SK-N-SH (cell line): ENCODE data around the gene CFAP100. TPM values are rescaled to one million over a fixed set of nuclear protein-coding genes. Genes with fewer than 3 reads are reported as not detected.

Source experiments
- CTCF ChIA-PET: fragments of 300-600, 350-600 bp; formaldehyde crosslinking; extraction: SDS; loops from one replicate; lab custom pipeline; 2021; lab: Yijun Ruan, JAX
- POLR2A ChIA-PET: fragments of 350-600 bp; sonication (Branson Sonifier 250); formaldehyde crosslinking; extraction: SDS; loops from one replicate; lab custom pipeline; 2020; ENCODE audit warnings: antibody characterized with exemption, inconsistent platforms; lab: Yijun Ruan, JAX
- DNase-seq: peaks from one replicate; pipeline ENCODE4 v3.0.0; 2012
- H2AFZ ChIP-seq: fragments of 200-600 bp; sonication (generic); 2 replicates; pipeline ENCODE4 v1.8.1; 2016; ENCODE audit warnings: antibody characterized with exemption, mild to moderate bottlenecking, low read depth
- H3F3A ChIP-seq: fragments of 200-600 bp; sonication (generic); replicated peaks from 2 replicates; pipeline ENCODE3; 2016; ENCODE audit warnings: antibody characterized with exemption, mild to moderate bottlenecking; ENCODE audit not compliant: insufficient read depth
- H3K27ac ChIP-seq, 2 experiments: fragments of 200-500 bp in 1 of 2; fragments of 200-600 bp in 1 of 2; sonication (Bioruptor generic) in 1 of 2; sonication (generic), shearing (Covaris generic) in 1 of 2; 2 replicates each; pipeline versions ENCODE4 v1.5.1 to v1.6.1; 2014 to 2016; ENCODE audit warnings: low read depth in 2 of 2, inconsistent platforms in 1 of 2, low read length in 1 of 2, mild to moderate bottlenecking in 1 of 2, mixed read lengths in 1 of 2
- H3K27me3 ChIP-seq: fragments of 200-600 bp; sonication (generic), shearing (Covaris generic); 2 replicates; pipeline ENCODE4 v1.6.1; 2016; ENCODE audit warnings: mixed run types; ENCODE audit not compliant: insufficient read depth
- H3K36me3 ChIP-seq, 2 experiments: fragments of 200-500 bp in 1 of 2; fragments of 200-600 bp in 1 of 2; sonication (Bioruptor generic) in 1 of 2; sonication (generic) in 1 of 2; replicated peaks in 1 of 2; 2 replicates each; pipeline versions ENCODE3 to v1.5.1; 2014 to 2016; ENCODE audit warnings: low read length in 1 of 2, mild to moderate bottlenecking in 1 of 2; ENCODE audit not compliant: insufficient read depth in 2 of 2, control insufficient read depth in 1 of 2
- H3K4me1 ChIP-seq, 2 experiments: fragments of 200-500 bp in 1 of 2; fragments of 200-600 bp in 1 of 2; sonication (Bioruptor generic) in 1 of 2; sonication (generic), shearing (Covaris generic) in 1 of 2; 2 replicates each; pipeline versions ENCODE4 v1.5.1 to v1.6.1; 2014 to 2016; ENCODE audit warnings: low read depth in 1 of 2, low read length in 1 of 2, mixed run types in 1 of 2; ENCODE audit not compliant: insufficient read depth in 2 of 2, control insufficient read depth in 1 of 2
- H3K4me2 ChIP-seq: fragments of 200-600 bp; sonication (generic), shearing (Covaris generic); 2 replicates; pipeline ENCODE4 v1.6.1; 2017; ENCODE audit warnings: mixed run types
- H3K4me3 ChIP-seq, 2 experiments: fragments of 200-500 bp in 1 of 2; fragments of 200-600 bp in 1 of 2; sonication (Bioruptor generic) in 1 of 2; sonication (generic), shearing (Covaris generic) in 1 of 2; 2 replicates each; pipeline versions ENCODE4 v1.5.1 to v1.8.1; 2014 to 2016; ENCODE audit warnings: low read depth in 2 of 2, inconsistent platforms in 1 of 2, low read length in 1 of 2, mild to moderate bottlenecking in 1 of 2, mixed read lengths in 1 of 2, moderate library complexity in 1 of 2
- H3K79me2 ChIP-seq: fragments of 200-600 bp; sonication (generic); 2 replicates; pipeline ENCODE4 v1.8.1; 2017; ENCODE audit warnings: mild to moderate bottlenecking; ENCODE audit not compliant: insufficient read depth
- H3K9ac ChIP-seq: fragments of 200-600 bp; sonication (generic); 2 replicates; pipeline ENCODE4 v1.6.1; 2017; ENCODE audit warnings: mixed run types
- H3K9me2 ChIP-seq: fragments of 200-600 bp; sonication (generic); 2 replicates; pipeline ENCODE4 v1.6.1; 2017; ENCODE audit warnings: mixed run types
- H3K9me3 ChIP-seq: fragments of 200-600 bp; sonication (generic); 2 replicates; pipeline ENCODE4 v1.6.1; 2017; ENCODE audit warnings: mixed run types, mild to moderate bottlenecking, moderate library complexity
- H4K20me1 ChIP-seq: fragments of 200-600 bp; sonication (generic); 2 replicates; pipeline ENCODE4 v1.6.1; 2017; ENCODE audit warnings: mild to moderate bottlenecking, mixed run types; ENCODE audit not compliant: insufficient read depth
- EP300 ChIP-seq, 2 experiments: IDR thresholded peaks; 2 replicates each; pipeline versions ENCODE4 v1.4.0 to v1.6.1; 2012; ENCODE audit warnings: borderline replicate concordance in 1 of 2, low read depth in 1 of 2, low read length in 1 of 2
- FOSL2 ChIP-seq: IDR thresholded peaks from 2 replicates; pipeline ENCODE4 v1.4.0; 2012; ENCODE audit warnings: low read depth, mild to moderate bottlenecking, moderate library complexity, borderline replicate concordance
- FOXJ3 ChIP-seq: sonication (generic); formaldehyde crosslinking; IDR thresholded peaks from 2 replicates; pipeline ENCODE4 v1.5.1; 2020; ENCODE audit warnings: mild to moderate bottlenecking, missing genetic modification reagents
- GABPA ChIP-seq: IDR thresholded peaks from 2 replicates; pipeline ENCODE4 v1.4.0; 2012; ENCODE audit warnings: low read depth, mild to moderate bottlenecking
- GATA2 ChIP-seq: sonication (generic); formaldehyde crosslinking; IDR thresholded peaks from 2 replicates; pipeline ENCODE4 v1.5.0; 2020; ENCODE audit warnings: mild to moderate bottlenecking, missing genetic modification reagents
- MEF2A ChIP-seq: IDR thresholded peaks from 2 replicates; pipeline ENCODE4 v1.4.0; 2012; ENCODE audit warnings: low read depth, borderline replicate concordance
- MXI1 ChIP-seq: IDR thresholded peaks from 2 replicates; pipeline ENCODE4 v1.6.1; 2012; ENCODE audit warnings: mild to moderate bottlenecking, low read depth, low read length, improper control_type of control experiment
- NFIC ChIP-seq: IDR thresholded peaks from 2 replicates; pipeline ENCODE4 v1.4.0; 2012; ENCODE audit warnings: borderline replicate concordance
- PBX3 ChIP-seq: IDR thresholded peaks from 2 replicates; pipeline ENCODE4; 2012
- POLR2AphosphoS5 ChIP-seq: IDR thresholded peaks from 2 replicates; pipeline ENCODE4 v1.6.1; 2012; ENCODE audit warnings: low read depth, low read length
- RAD21 ChIP-seq: IDR thresholded peaks from 2 replicates; pipeline ENCODE4 v1.6.1; 2012; ENCODE audit warnings: mild to moderate bottlenecking, low read length
- RCOR1 ChIP-seq: fragments of 150-350 bp; IDR thresholded peaks from 2 replicates; pipeline ENCODE4 v1.6.1; 2017; ENCODE audit warnings: antibody characterized with exemption, low read length
- REST ChIP-seq: IDR thresholded peaks from 2 replicates; pipeline ENCODE4 v1.6.1; 2012; ENCODE audit warnings: mild to moderate bottlenecking, low read depth, low read length, moderate library complexity
- RFX5 ChIP-seq: IDR thresholded peaks from 2 replicates; pipeline ENCODE4 v1.6.1; 2012; ENCODE audit warnings: mild to moderate bottlenecking, improper control_type of control experiment, low read length
- SIN3A ChIP-seq: IDR thresholded peaks from 2 replicates; pipeline ENCODE4 v1.6.1; 2012; ENCODE audit warnings: low read depth, mild to moderate bottlenecking, low read length, moderate library complexity, borderline replicate concordance
- TCF12 ChIP-seq: IDR thresholded peaks from 2 replicates; pipeline ENCODE4 v1.4.0; 2012
- USF1 ChIP-seq: IDR thresholded peaks from 2 replicates; pipeline ENCODE4 v1.4.0; 2012; ENCODE audit warnings: low read depth, borderline replicate concordance
- WGBS: methylation state at CpG from one replicate; pipeline ENCODE4 v1.1.6; 2017; ENCODE audit warnings: low lambda C conversion rate; 5-methylcytosine and 5-hydroxymethylcytosine counted together
- polyA plus RNA-seq, 3 experiments: library from polyadenylated mRNA; depleted of rRNA; stranded (reverse); fragments of >200 nt; gene quantifications; 2 replicates each; pipeline ENCODE4 v1.2.3, GENCODE V29; 2012
- TF ChIP-seq, protein P1 (sequence below): fragments of 200-600 bp; sonication (generic); IDR thresholded peaks from 2 replicates; pipeline ENCODE4 v1.6.1; 2017; ENCODE audit warnings: antibody characterized with exemption, mild to moderate bottlenecking, moderate library complexity
- TF ChIP-seq, protein P2 (sequence below): IDR thresholded peaks from 2 replicates; pipeline ENCODE4 v1.4.0; 2012; ENCODE audit warnings: low read depth, borderline replicate concordance

Gene CFAP100
- polyA plus RNA-seq, 1 of the 3 experiments (the other 2 are of a cell fraction): not detected

DNA sequence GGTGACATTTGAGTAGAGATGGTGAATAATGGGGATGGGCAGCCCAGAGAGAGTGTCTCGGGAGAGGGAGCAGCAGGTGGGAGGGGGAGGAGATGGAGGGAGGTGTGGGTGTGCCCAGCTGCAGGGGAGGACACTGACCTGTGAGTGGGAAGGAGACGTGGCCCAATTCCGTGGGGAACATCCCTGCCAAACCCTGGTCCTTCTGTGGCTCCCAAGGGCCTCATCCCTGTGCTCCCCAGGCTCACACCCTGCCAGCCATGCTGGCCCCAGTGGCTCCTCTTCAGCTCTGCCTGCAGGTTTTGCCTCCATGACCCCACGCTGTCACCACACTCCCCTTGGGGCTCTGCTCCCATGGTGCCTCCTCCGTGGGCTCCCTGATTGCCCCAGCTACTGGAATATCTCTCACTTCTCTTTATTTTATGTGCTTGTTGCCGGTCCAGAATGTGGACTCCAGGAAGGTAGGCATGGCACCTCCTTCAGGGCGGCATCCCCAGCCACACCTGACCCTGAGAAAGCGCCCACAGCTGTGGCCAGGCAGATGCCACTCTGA, 7.0 kb downstream of the CFAP100 start:
- no peak overlapping the region for H3K9ac ChIP-seq
- no peaks in the 10 kb centered on the region for H3K4me1 ChIP-seq
- H4K20me1 ChIP-seq: no peaks in the 10 kb centered on the region
- no peak overlapping the region for H3K4me3 ChIP-seq
- H3K4me2 ChIP-seq: no peak overlapping the region
- CTCF ChIA-PET: interaction anchor here (0.6 to 0.7 kb wide), 2 partner anchors 12 to 268 kb away, joined by 3 read pairs; no protein-coding TSS in a partner anchor
- no peaks in the 10 kb centered on the region for H3K9me2 ChIP-seq
- H3F3A ChIP-seq: no peaks in the 10 kb centered on the region
- no peak overlapping the region for H3K27ac ChIP-seq
- 48% methylated on average over 8 of the region's 8 CpGs for WGBS
- no peaks in the 10 kb centered on the region for H3K9me3 ChIP-seq
- POLR2A ChIA-PET: no interaction called here
- TF ChIP-seq REST (no peak), TCF12 (no peak), GATA2 (no peak), RFX5 (no peak)
- TF ChIP-seq, protein P1, sequence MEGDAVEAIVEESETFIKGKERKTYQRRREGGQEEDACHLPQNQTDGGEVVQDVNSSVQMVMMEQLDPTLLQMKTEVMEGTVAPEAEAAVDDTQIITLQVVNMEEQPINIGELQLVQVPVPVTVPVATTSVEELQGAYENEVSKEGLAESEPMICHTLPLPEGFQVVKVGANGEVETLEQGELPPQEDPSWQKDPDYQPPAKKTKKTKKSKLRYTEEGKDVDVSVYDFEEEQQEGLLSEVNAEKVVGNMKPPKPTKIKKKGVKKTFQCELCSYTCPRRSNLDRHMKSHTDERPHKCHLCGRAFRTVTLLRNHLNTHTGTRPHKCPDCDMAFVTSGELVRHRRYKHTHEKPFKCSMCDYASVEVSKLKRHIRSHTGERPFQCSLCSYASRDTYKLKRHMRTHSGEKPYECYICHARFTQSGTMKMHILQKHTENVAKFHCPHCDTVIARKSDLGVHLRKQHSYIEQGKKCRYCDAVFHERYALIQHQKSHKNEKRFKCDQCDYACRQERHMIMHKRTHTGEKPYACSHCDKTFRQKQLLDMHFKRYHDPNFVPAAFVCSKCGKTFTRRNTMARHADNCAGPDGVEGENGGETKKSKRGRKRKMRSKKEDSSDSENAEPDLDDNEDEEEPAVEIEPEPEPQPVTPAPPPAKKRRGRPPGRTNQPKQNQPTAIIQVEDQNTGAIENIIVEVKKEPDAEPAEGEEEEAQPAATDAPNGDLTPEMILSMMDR: no peak
- TF ChIP-seq, all 33 proteins: peak for 0
- no peaks in the 10 kb centered on the region for H3K36me3 ChIP-seq
- H3K27me3 ChIP-seq: peaks cover 8% of the 10 kb centered on the region
- no peak overlapping the region for H2AFZ ChIP-seq
- no peak for DNase-seq
- H3K79me2 ChIP-seq: no peaks in the 10 kb centered on the region

DNA sequence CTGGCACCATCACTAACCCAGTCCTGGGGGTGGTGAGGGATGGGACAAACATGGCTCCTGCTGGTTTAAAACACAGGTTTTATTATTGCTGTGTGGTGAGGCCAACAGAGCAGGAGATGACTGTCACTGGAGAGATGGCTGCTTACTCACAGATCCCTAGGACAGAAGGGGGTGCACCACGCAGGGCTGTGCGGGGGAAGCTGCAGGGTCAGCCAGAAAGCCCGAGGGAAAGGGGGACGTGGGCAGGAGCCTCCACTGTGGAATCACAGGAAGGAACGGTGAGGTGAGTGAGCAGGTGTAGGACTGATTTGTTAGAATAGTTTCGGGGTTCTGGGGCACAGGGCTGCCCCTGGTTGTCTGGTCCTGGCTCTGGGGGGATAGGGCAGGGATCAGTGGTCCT, 7.5 kb downstream of the CFAP100 start:
- Histone ChIP-seq H3K4me3 (no peak overlapping the region), H3K9me3 (no peaks in the 10 kb centered on the region), H3K36me3 (no peaks in the 10 kb centered on the region), H3K27ac (no peak overlapping the region), H4K20me1 (no peaks in the 10 kb centered on the region), H2AFZ (no peak overlapping the region), H3K79me2 (no peaks in the 10 kb centered on the region), H3K4me1 (no peaks in the 10 kb centered on the region), H3K27me3 (peaks cover 12% of the 10 kb centered on the region), H3F3A (no peaks in the 10 kb centered on the region), H3K9me2 (no peaks in the 10 kb centered on the region), H3K9ac (no peak overlapping the region), H3K4me2 (no peak overlapping the region)
- 51% methylated on average over 6 of the region's 6 CpGs for WGBS
- ChIA-PET POLR2A (no interaction called here), CTCF (interaction anchor here (0.6 to 0.7 kb wide), 2 partner anchors 13 to 269 kb away, joined by 3 read pairs; no protein-coding TSS in a partner anchor)
- DNase-seq: no peak
- no peak for TF ChIP-seq MXI1
- no peak for TF ChIP-seq POLR2AphosphoS5
- TF ChIP-seq USF1: no peak
- TF ChIP-seq NFIC: no peak
- TF ChIP-seq, protein P2, sequence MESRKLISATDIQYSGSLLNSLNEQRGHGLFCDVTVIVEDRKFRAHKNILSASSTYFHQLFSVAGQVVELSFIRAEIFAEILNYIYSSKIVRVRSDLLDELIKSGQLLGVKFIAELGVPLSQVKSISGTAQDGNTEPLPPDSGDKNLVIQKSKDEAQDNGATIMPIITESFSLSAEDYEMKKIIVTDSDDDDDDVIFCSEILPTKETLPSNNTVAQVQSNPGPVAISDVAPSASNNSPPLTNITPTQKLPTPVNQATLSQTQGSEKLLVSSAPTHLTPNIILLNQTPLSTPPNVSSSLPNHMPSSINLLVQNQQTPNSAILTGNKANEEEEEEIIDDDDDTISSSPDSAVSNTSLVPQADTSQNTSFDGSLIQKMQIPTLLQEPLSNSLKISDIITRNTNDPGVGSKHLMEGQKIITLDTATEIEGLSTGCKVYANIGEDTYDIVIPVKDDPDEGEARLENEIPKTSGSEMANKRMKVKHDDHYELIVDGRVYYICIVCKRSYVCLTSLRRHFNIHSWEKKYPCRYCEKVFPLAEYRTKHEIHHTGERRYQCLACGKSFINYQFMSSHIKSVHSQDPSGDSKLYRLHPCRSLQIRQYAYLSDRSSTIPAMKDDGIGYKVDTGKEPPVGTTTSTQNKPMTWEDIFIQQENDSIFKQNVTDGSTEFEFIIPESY: no peak
- TF ChIP-seq GABPA: no peak
- no peak for TF ChIP-seq SIN3A
- no peak for TF ChIP-seq RCOR1
- TF ChIP-seq FOSL2: no peak
- no peak for TF ChIP-seq FOXJ3 (CRISPR knock-in tag)
- TF ChIP-seq PBX3: no peak
- TF ChIP-seq MEF2A: no peak
- TF ChIP-seq EP300 (IDR thresholded peaks at IDR 0.05; ENCODE audit: borderline replicate concordance in 1 of 2, low read depth in 1 of 2, low read length in 1 of 2): no peak
- TF ChIP-seq RAD21: no peak
